HG03558 (cell line): ENCODE measurements around the gene ANO2.

Experiments used
- ATAC-seq: cut with Tn5 transposase; IDR thresholded peaks from one replicate; pipeline ENCODE4 v1.9.1; 2021; ENCODE audit warnings: moderate number of reproducible peaks; ENCODE audit not compliant: unreplicated experiment; ENCODE audit errors: extremely low read depth

Gene ANO2

DNA sequence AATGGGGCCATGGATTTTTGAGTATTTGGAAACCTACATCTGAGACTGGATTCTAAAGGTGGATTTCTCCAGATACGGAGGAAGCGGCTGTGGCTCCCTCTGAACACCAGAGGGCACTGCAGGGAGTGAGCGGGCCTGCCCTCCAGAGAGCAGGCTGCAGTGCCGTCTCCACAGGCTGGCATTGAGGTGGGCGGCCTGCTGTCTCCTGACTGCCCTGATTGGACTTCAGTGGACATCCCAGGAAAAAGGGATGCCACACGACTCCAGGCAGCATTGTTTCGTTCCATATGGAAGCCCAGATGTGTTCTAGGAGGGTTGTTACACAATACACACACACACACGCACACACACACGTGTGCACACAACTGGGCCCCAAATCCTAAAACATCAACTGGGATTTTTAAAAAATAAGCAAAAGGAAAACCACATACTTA is 20.9 kb upstream of the ANO2 start:
- ATAC-seq: no peak

DNA sequence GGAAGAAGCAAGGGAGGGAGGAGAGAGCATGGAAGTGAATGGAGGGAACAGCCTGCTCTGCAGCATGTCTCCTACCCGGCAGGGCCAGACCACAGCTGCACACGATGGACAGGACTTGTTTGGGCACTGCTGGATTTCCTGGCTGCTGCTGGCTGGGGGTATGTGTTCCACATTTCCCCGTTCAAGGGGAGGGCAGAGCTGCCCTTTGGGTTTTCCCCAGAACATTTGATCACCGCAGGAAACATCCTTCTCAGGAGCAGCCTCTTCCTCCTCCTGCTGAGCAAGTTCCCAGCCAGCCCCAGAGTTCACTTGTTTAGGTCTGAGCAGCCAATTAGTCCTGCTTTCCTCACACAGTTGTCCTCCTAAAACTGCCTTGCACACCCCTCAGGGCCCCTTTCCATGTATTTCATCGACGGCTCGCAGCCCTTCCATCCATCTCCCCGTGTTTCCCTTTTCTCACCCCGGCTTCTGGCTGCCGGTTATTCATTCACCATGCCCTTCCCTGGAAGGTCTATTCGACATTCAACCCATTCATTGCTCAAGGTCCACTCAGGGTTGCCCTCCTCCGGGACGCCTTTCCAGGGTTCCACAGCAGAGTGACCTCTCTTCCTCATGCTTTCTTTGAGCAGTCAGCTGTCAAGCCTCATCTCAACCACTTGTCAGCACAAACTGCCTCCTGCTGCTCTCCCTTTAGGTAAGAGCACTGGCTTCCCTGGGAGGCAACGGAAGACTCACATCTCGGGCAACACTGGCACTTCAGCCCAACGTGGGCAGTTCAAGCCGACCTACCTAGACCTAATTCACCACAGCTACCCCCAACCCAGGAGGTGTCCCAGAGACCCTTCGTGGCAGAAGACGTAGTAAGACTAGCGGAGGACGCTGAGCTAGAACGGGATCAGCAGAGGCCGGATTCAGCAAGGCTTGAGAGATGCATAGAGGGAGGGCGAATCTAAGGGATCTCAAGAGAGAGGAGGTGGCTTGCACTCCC is 20.1 kb upstream of the ANO2 start:
- no peak for ATAC-seq

DNA sequence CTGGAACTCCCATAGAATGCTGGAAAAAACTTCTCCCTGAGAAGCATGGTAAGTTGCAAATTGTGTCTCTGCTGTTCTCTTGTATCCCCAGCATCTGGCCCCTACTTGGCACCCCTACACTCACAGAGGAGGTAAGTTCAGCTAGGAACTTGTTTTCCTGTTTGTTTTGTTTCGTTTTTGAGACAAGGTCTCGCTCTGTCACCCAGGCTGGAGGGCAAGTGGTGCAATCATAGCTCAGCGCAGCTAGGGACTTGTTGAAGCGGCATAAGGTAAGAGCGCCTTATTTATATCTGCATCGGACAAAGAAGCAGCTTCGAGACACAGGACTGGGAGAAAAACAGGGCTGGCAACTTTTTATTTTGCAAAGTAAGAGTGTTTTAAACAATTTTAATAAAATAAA is 18.5 kb upstream of the ANO2 start:
- no peak for ATAC-seq

DNA sequence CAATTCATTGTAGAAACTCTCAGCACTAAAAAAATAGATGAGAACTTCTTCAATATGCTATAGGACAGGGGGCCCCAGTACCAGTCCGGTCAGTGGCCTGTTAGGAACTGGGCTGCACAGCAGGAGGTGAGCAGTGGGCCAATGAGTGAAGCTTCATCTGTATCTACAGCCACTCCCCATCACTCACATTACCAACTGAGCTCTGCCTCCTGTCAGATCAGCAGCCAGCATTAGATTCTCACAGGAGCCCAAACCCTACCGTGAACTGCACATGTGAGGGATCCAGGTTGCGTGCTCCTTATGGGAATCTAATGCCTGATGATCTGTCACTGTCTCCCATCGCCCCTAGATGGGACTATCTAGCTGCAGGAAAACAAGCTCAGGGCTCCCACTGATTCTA is 15.7 kb upstream of the ANO2 start:
- no peak for ATAC-seq

DNA sequence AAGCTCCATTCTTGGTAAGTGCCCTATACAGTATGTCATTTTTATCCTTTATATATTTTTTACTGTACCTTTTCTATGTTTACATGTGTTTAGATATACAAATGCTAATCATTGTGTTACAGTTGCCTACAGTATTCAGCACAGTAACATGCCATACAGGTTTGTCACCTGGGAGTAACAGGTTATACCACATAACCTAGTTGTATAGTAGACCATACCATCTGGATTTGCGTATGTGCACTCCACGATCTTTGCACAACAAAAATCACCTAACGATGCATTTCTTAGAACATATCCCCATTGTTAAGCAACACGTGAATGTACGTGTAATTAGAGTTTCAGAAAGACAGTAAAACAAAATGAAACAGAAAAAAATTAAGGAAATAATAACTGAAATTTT is 11.9 kb upstream of the ANO2 start:
- ATAC-seq: no peak

DNA sequence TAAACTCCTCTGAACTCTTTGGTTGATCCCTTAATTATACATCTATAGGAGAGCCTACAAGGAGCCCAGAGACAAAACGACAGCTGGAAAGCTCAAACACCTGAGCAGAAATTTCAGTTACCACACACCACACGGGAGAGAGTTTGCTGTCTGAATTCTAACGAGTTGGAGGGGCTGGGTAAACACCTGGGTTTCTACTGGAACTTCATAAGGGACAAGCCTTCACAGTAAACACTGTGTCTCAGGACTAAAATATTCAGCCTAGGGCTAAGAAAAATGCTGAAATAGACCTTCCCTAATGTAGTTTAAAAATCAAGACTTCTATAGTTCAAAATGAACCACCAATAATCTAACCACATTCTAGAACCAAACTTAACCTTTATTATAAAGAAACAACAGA is 9.6 kb upstream of the ANO2 start:
- ATAC-seq: no peak

DNA sequence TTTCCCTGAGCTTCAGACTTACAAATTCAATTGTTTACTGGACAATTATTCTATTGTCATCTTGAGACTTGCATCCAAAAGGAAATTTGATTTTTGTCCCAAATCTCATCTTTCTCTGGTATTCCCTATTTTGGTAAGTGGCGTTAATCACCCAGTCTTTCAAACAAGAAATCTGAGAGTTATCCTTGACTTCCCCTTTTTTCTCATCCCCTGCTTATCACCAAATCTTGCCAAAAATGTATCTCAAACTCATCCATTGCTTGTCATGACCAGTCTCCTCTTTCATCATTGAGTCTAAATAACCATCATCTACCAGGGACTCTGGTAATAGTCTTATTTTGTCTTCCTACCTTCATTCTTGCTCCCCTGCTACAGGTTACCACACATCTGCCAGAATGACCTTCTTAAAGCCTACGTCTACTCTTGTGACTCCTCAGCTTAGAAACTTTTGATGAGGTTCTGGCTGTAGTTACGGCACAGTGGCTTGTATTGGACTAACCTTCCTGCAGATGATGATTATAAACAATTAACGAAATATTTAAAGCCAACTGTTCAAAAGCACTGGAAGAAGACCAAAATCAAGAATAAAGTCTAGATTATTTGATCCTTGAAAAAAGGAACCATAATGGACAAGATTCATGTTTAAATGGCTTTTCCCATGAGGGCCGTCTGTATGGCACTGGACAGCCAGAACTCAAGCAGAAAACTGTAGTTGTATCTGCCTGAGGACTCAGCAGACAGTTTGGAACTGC is 9.0 kb upstream of the ANO2 start:
- ATAC-seq: no peak

DNA sequence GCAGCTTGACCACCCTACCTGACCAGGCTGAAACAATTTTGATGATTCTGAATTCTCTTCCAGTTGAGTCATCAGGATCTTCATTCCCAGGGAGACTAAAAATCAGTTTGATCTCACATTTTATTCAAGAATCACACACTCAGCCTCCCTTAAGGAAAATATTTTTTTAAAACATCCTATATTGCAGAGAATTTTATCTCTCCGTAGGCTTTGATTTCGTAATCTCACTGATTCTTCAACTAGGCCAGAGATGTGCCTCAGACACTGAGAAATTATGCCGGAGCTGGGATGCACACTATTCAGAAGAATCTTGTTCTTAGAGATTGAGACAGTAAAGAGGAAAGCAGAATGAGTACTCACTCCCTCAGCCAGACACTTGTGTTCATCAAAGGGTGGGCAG is 7.0 kb upstream of the ANO2 start:
- no peak for ATAC-seq

DNA sequence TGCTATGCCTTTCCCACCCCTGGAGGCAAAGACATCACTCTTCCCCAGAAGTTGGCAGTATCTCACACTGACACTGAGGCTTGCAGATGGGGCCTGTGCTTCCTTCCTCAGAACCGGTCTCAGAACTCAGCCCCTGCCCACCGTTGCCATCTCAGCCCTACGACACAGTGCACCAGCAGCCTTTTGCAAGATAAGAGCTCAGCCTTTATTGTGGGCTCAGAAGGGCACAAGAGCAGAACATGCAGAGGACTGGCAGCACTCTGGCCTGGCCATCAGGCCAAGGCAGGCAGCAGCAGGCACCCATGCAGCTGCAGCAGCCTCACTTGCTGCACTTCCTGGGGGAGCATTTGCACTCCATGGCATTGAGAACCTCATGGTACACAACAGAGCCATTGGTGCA is 3.6 kb upstream of the ANO2 start:
- ATAC-seq: no peak

DNA sequence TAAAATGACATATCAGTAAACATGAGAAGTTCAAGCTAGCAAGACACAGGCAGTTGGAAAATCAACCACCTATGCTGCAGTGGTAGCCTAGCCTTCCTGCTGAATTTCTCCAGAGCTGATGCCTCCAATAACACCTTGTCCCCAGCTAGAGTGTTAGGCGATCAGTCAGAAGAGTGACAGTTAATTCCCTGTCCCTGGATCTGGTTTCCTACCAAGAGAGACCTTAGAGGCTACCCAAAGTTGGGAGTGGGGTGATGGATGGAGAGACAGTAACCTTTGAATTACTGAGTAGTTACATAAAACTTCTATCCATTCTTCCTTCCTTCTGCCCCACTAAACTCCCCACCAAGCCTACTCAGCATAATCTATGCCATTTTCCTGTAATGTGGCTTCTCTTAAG is 1.9 kb upstream of the ANO2 start:
- no peak for ATAC-seq

DNA sequence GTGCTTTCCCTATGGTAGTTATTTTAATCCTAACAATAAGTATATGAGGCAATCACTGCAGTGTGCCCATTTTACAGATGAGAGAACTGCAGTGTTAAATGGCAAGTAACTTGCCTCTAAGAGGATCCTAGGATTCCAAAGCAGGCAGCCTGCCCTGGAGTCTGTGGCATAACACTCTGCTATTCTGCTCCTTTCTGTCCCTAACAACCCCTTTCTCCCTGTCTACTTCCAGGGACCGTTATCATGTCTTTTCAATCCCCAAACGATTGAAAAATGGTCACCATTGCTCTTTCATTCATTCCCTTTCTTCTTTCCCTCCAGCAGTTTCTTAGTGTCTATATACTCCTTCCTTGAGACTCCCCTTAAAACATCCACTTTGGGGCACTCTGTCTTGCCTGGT is 1.3 kb upstream of the ANO2 start:
- no peak for ATAC-seq

DNA sequence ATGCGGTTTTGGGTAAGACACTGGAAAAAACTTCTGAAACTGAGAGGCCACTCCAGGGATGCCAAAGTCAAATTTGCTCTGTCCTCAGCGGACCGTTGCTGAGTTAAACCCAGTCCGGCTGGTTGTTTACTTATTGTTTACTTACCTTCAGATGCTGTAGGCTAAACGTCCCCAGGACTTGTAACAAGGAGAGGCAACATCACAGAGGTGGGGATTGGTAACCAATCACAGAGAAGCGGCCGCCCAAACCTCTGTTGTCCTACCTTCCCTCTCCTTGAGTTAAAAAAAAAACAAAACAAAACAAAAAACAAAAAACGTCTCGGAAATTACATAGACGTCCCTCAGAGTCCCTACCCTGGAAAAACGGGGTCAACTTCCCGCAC is 380 bp downstream of the ANO2 start:
- ATAC-seq: no peak

DNA sequence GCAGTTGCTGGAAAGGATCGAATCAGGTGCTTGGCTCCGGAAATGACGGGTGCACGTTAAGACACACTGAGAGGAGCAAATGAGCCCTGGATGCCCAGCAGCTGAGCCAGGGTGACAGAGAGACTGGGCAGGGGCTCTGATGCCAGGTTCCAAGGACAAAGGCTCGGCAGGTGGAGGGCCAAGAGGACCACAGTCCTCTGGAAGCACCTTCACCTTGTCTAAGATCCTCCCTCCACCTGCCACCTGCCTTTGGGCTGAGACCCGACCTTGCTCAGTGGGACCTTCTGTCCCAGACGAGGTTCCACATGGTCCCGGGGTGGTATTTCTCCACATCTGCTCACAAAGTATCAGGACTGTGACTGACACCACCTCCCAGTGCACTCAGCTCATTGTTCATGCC is 1.0 kb downstream of the ANO2 start:
- ATAC-seq: no peak

DNA sequence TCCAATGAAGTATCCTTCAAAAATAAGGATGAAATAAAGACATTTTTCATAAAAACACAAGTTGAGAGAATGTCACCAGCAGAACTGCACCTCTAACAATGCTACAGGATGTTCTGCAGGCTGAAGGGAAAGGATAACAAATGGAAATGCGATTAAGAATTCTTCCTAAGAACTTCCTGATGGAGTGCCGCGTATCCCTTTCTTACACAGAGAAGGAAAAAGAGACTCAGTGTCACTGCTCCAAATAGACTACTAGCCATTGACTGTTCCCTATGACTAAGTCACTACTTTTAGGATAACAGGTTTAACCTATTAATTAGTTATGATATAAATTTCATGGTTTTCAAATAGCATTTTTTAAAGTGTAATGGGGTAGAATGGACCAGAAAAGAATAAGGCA is 3.2 kb downstream of the ANO2 start:
- no peak for ATAC-seq

DNA sequence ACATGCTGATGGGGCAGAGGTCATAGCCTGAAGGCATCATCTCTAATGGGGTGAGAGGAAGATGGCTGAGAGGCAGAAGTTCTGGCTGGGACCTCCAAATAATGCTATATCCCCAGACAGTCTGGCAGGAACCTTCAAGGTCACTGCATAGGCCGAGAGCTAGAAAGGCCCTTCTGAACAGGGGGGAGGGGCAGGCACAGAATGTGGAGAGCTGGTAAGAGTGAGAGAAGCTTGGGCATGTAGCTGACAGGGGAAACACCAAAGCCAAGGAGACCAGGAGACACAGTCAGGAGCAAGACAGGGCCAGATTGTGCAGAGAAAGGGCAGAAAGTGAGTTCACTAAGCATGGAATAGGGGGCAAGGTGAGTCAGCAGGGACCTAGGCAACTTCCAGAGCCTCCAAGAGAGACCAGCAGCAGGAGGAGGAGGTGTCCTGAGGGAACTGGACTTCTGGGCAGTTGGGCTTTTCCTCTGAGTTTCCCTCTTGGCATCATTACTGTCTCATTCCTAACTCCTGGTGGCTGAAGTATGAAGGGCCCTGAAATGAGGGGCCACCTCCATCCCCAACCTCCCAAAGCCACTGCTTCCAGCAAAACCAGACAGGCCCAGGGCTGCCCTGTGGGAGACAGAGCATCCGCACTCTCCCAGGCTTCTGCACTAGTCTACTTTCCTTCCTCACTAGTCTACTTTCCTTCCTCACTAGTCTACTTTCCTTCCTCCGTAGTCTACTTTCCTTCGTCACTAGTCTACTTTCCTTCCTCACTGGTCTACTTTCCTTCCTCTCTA is 17.1 kb downstream of the ANO2 start:
- no peak for ATAC-seq

DNA sequence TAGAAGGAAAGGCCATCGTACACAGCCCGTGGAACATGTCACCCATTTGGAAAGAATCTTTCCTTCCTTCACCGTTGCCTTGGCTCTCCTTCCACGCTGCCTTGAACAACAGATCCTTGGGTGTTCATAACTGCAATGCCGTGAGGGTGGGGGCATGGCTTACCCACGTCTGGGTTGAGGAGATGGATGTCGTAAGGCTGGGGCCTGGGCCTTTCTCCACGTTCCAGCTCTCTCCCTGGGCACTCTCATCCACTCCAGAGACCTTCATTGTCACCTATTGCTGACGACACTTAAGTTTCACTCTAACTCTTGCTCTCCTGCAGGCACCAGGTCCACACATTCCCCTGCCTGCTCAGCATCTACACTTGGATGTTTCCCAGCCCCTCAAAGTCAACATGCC is 19.4 kb downstream of the ANO2 start:
- no peak for ATAC-seq

DNA sequence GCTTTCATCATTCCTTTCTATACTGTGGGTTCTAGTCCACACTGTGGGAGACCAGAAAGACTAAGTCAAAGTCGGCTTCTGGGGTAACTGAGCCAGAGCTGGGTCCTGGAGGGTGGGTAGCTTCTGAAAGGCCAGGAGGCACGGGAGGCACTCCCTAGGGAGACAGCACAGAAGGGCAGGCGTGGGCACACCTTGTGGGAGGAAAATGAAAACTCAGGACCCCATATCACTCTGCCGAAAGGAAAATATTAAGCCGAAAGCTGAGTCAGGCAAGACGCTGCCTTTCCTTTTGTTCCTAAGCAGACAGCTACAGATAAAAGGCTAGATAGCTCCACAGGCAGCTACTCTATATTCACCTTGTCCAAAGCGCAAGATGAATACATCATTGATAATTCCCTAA is 20.7 kb downstream of the ANO2 start:
- no peak for ATAC-seq

DNA sequence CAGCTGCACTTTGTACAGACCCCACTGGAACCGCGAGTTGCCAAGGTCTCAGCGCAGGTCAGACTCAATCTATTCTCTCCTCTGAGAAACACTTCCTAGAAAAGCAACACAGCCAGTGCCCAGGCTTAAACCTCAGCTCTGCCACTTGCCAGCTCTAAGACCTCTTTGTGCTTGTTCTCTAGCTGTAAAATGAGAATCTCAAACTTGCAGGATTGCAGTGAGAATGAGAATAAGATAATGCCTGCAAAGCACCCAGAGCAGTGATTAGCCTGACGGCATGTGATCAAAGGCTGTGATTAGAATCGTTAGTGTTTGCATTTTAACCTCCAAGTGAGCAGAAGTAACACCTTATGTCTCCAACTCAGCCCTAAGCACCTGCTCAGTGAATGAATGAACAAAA is 21.3 kb downstream of the ANO2 start:
- ATAC-seq: no peak

DNA sequence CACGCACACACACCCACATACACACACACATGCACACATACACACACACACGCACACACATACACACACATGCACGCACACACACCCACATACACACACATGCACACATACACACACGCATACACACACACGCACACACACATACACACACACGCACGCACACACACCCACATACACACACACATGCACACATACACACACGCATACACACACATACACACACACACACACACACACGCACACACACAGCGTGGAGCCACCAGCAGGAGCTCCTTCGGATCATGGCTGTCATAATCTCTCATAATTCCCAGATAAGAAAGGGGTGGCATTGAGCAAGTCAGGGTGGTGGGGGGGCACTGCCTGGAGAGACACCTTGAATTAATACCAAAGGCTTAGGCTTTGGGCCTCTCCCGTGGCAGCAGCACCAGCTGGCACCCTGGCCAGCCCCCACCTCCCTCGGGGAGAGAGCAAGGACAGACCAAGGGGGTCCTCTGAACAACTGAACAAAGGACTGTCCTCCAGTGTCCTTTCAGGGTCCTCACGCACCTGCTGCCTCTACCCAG is 21.9 kb downstream of the ANO2 start:
- no peak for ATAC-seq
